Central memory CD8-positive, alpha-beta T cell (primary cell): ENCODE data around the gene SPATA24.
A peak's percentile ranks its signal among the peaks of the same experiment; 100 is the strongest.

Experiments
- ATAC-seq: fragments of 150-1000 bp; cut with Tn5 transposase; replicated peaks from 2 replicates; pipeline ENCODE4 v1.10.0; 2022; ENCODE audit warnings: mild to moderate bottlenecking, moderate FRiP score, moderate number of reproducible peaks; ENCODE audit not compliant: poor library complexity, severe bottlenecking; ENCODE audit errors: extremely low read depth
- DNase-seq, 2 donors: peaks; one replicate each; pipeline ENCODE4 v3.0.0; 2021; ENCODE audit warnings: low spot score in 2 of 2
- H3K27ac Mint-ChIP-seq: one replicate; pipeline ENCODE4 v1.8.0; 2022; ENCODE audit warnings: low read depth, mild to moderate bottlenecking, moderate library complexity, mixed read lengths
- H3K27me3 Mint-ChIP-seq: one replicate; pipeline ENCODE4 v1.8.0; 2022; ENCODE audit warnings: mixed read lengths
- H3K36me3 Mint-ChIP-seq: one replicate; pipeline ENCODE4 v1.8.0; 2022; ENCODE audit warnings: mild to moderate bottlenecking, moderate library complexity, mixed read lengths; ENCODE audit not compliant: insufficient read depth
- H3K4me1 Mint-ChIP-seq: one replicate; pipeline ENCODE4 v1.8.0; 2022; ENCODE audit warnings: mixed read lengths
- H3K4me3 Mint-ChIP-seq: one replicate; pipeline ENCODE4 v1.8.0; 2022; ENCODE audit warnings: mild to moderate bottlenecking, moderate library complexity, mixed read lengths
- H3K9me3 Mint-ChIP-seq: one replicate; pipeline ENCODE4 v1.8.0; 2022; ENCODE audit warnings: mixed read lengths

Gene SPATA24

GRCh38 chr5:139431706-139432105 is 27.8 kb upstream of the SPATA24 start:
- H3K27ac Mint-ChIP-seq: peak overlapping the region; percentile 27
- no peak for ATAC-seq
- H3K4me3 Mint-ChIP-seq: no peak overlapping the region
- H3K27me3 Mint-ChIP-seq: no peaks in the 10 kb centered on the region
- no peaks in the 10 kb centered on the region for H3K9me3 Mint-ChIP-seq
- no peaks in the 10 kb centered on the region for H3K4me1 Mint-ChIP-seq
- DNase-seq: no peak
- peaks cover 8% of the 10 kb centered on the region for H3K36me3 Mint-ChIP-seq

GRCh38 chr5:139430015-139430414 is 26.1 kb upstream of the SPATA24 start:
- Mint-ChIP-seq H3K9me3 (no peaks in the 10 kb centered on the region), H3K36me3 (peaks cover 7% of the 10 kb centered on the region), H3K4me3 (no peak overlapping the region), H3K27me3 (no peaks in the 10 kb centered on the region), H3K27ac (no peak overlapping the region), H3K4me1 (no peaks in the 10 kb centered on the region)
- no peak for ATAC-seq
- no peak for DNase-seq

GRCh38 chr5:139426203-139426885 is 22.5 kb upstream of the SPATA24 start:
- DNase-seq (no peak), ATAC-seq (no peak)
- Mint-ChIP-seq H3K27me3 (no peaks in the 10 kb centered on the region), H3K36me3 (peaks cover 8% of the 10 kb centered on the region), H3K9me3 (no peaks in the 10 kb centered on the region), H3K27ac (no peak overlapping the region), H3K4me3 (no peak overlapping the region), H3K4me1 (peaks cover 7% of the 10 kb centered on the region)

GRCh38 chr5:139425497-139425896 is 21.6 kb upstream of the SPATA24 start:
- H3K4me1 Mint-ChIP-seq: peaks cover 7% of the 10 kb centered on the region
- H3K36me3 Mint-ChIP-seq: peaks cover 8% of the 10 kb centered on the region
- ATAC-seq (no peak), DNase-seq (no peak)
- no peak overlapping the region for H3K27ac Mint-ChIP-seq
- no peaks in the 10 kb centered on the region for H3K9me3 Mint-ChIP-seq
- no peaks in the 10 kb centered on the region for H3K27me3 Mint-ChIP-seq
- no peak overlapping the region for H3K4me3 Mint-ChIP-seq

DNA sequence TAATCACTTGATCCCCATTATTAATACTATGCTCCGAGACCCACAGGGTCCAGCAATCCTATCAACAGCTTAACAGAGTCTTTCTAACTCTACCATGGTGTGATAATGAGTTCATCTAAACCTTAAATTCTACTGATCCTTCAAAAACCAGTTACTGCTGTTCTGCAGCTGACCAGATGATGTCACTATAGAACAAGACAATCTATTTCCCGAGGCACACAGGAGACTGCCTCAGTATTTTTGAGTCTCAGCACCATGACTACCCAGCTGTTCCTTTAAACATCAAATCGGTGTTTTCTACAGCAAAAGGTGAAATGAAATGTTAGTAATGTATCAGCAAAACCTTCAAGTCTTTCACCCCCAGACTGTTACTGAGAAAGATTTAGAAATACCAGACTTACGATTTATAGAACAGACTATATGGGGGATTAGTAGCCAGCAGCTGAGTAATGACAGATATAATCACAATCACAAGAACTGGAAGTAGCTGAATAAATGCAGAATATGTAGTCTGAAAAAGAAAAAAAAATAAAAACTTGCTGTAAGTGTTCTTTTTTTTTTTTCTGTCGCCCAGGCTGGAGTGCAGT is 18.5 kb upstream of the SPATA24 start:
- DNase-seq: peak in 1 of 2 donors; percentile 66
- H3K9me3 Mint-ChIP-seq: no peaks in the 10 kb centered on the region
- H3K36me3 Mint-ChIP-seq: peaks cover 11% of the 10 kb centered on the region

DNA sequence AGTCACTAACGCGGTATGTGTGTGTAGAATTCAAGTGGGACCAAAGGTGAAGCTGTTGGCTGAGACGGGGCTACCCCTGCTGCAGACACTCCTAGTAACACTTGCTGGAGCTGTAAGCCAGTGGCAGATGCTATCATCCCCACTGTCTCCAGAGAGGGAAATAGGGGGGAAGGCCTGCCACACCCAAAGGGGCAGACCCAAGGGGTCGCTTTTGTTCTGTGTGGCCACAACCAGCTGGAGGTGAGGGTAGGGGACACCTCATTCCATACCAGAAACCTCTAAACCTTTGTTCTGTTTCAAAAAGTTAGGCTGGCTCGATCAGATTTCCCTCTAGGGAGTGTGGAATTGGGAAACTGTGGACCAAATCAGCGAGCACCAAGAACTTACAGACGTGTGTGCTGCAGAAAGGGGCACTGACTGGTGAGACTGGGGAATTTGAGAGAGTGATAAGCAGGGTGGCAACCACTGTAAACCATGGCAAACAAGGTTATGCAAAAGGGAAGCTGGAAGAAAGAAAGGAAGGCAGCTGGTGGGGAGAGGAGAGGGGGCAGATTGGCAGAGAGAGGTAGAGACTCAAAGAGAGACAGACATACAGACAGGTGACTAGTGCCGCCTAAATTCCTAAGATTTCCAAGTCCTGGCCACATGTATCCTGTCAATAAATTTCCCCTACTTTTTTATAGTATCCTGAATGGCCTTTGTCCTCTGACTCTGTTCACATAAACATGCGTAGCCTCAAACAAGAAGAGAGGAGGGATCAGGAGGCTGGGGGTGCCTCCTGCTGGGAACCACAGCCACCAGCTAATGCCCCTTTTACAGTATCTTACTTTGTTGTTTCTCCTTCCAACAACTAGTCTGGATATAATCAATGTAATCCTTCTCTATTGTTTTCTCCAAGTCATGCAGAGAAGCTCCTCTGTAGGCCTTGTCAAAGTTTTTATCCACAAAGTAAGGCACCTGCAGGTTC is 15.6 kb upstream of the SPATA24 start:
- DNase-seq (no peak), ATAC-seq (no peak)
- Mint-ChIP-seq H3K9me3 (no peaks in the 10 kb centered on the region), H3K4me3 (no peak overlapping the region), H3K27ac (no peak overlapping the region), H3K36me3 (peaks cover 9% of the 10 kb centered on the region), H3K4me1 (peaks cover 7% of the 10 kb centered on the region), H3K27me3 (no peaks in the 10 kb centered on the region)

More for the DNA sequence above, 18.5 kb upstream of the SPATA24 start:
- Mint-ChIP-seq H3K27me3 (no peaks in the 10 kb centered on the region), H3K4me1 (peaks cover 7% of the 10 kb centered on the region), H3K27ac (no peak overlapping the region), H3K4me3 (no peak overlapping the region)
- ATAC-seq: peak; percentile 91

DNA sequence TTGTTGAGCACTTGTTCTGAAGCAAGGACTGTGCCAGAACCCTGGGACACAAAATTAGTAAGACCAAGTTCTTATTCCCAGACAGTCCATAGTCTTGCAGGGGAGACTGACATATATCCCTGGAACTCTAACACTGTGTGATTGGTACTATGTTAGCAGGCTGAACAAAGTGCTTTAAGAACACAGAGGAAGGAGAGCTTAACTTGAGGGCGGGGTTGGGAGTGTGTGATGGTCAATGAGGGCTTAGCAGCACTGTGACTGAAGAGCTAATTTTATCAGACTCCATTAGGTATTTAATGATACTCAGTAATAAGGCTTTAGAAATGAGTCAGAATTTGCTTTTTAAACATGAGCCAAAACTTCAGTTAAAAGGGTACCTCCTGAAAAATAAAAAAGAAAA is 14.9 kb upstream of the SPATA24 start:
- no peak for DNase-seq
- peaks cover 5% of the 10 kb centered on the region for H3K36me3 Mint-ChIP-seq
- H3K9me3 Mint-ChIP-seq: no peaks in the 10 kb centered on the region
- no peak overlapping the region for H3K4me3 Mint-ChIP-seq
- H3K27ac Mint-ChIP-seq: no peak overlapping the region
- ATAC-seq: no peak
- H3K4me1 Mint-ChIP-seq: peaks cover 7% of the 10 kb centered on the region
- no peaks in the 10 kb centered on the region for H3K27me3 Mint-ChIP-seq

DNA sequence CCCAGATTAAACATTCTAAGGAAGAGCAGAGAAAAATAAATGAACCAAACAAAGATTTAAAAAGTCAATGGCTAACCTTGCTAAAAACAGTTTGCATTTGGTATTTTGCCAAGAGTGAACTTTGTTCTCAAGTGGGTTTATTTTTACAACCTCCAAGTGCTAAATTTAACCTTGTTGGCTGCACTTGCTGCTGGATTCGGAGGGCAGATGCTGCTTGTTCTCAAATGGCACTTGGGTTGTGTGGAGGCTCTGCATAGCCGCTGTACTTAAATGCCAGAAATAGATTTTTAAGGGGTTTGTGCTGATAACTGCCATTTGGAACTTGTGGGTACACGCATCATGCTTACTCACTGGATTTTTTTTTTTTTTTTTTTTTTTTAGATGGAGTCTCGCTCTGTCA is 13.3 kb upstream of the SPATA24 start:
- ATAC-seq: no peak
- Mint-ChIP-seq H3K27me3 (no peaks in the 10 kb centered on the region), H3K4me1 (peaks cover 3% of the 10 kb centered on the region), H3K9me3 (no peaks in the 10 kb centered on the region), H3K27ac (no peak overlapping the region), H3K4me3 (no peak overlapping the region), H3K36me3 (peaks cover 5% of the 10 kb centered on the region)
- no peak for DNase-seq

DNA sequence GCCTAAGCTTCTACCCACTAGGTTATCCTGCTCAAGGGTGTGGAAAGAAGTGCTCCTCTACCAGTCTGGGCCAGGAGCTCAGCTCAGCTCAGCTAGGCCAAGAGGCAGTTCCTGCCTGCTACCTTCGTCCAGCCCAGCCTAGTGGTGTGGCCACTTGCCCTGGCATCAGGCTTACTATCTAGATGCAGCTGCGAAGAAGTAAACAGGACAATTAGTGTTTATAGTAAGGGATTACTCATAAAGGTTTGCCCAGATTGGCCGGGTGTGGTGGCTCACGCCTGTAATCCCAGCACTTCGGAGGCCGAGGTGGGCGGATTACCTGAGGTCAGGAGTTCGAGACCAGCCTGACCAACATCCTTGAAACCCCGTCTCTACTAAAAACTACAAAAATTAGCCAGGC is 12.8 kb upstream of the SPATA24 start:
- no peaks in the 10 kb centered on the region for H3K9me3 Mint-ChIP-seq
- no peak overlapping the region for H3K27ac Mint-ChIP-seq
- DNase-seq (no peak), ATAC-seq (no peak)
- H3K4me1 Mint-ChIP-seq: no peaks in the 10 kb centered on the region
- H3K36me3 Mint-ChIP-seq: peaks cover 5% of the 10 kb centered on the region
- H3K4me3 Mint-ChIP-seq: no peak overlapping the region
- H3K27me3 Mint-ChIP-seq: no peaks in the 10 kb centered on the region

- no peak overlapping the region for H3K4me3 Mint-ChIP-seq
- peaks cover 5% of the 10 kb centered on the region for H3K36me3 Mint-ChIP-seq
- no peaks in the 10 kb centered on the region for H3K9me3 Mint-ChIP-seq
- no peaks in the 10 kb centered on the region for H3K4me1 Mint-ChIP-seq
- ATAC-seq (no peak), DNase-seq (no peak)
- no peak overlapping the region for H3K27ac Mint-ChIP-seq
- no peaks in the 10 kb centered on the region for H3K27me3 Mint-ChIP-seq
Measured at GRCh38 chr5:139415869-139416268, 12.0 kb upstream of the SPATA24 start.

GRCh38 chr5:139415221-139415861 is 11.5 kb upstream of the SPATA24 start:
- H3K36me3 Mint-ChIP-seq: peaks cover 5% of the 10 kb centered on the region
- no peak for ATAC-seq
- no peaks in the 10 kb centered on the region for H3K4me1 Mint-ChIP-seq
- H3K4me3 Mint-ChIP-seq: no peak overlapping the region
- H3K27ac Mint-ChIP-seq: no peak overlapping the region
- no peaks in the 10 kb centered on the region for H3K27me3 Mint-ChIP-seq
- no peak for DNase-seq
- no peaks in the 10 kb centered on the region for H3K9me3 Mint-ChIP-seq

DNA sequence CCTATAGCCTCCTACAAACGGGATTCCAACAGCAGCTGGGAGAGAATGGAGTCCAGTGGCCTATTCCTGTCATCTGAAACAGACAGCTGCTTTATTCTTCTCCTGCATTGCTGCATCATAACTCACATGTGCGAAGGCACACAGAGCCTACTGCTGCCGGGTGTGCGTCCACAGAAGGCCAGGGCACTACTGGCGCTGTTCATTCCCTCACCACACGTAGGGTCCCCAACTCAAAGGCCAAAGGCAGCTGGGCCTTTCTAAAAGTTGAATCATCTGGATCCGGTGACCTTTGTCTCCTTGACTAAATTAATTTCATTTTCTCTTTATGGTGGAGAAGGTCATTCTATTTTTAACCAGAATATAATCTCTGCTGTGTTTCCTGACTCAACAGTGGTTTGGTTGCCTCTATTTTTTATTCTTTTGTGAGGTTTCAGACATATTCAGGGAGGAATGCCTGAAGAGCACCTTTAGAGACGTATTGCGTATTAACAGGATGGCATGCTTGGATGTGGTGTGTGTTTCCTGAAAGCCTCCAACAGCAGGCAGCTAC is 10.8 kb upstream of the SPATA24 start:
- ATAC-seq: no peak
- Mint-ChIP-seq H3K27ac (no peak overlapping the region), H3K9me3 (no peaks in the 10 kb centered on the region)

More for the DNA sequence above, 10.8 kb upstream of the SPATA24 start:
- Mint-ChIP-seq H3K4me3 (no peak overlapping the region), H3K36me3 (peaks cover 5% of the 10 kb centered on the region), H3K4me1 (no peaks in the 10 kb centered on the region), H3K27me3 (no peaks in the 10 kb centered on the region)
- DNase-seq: no peak
